Anterior cingulate cortex (tissue), 58 donors: ENCODE results near the gene PLAAT2.
"Not testable (repeated sequence)": the region's sequence is repeated elsewhere in the genome, so short reads cannot be mapped to it uniquely, and the experiment has no call there.

Experiments
- DNase-seq, 58 donors: peaks; one replicate each; lab custom pipeline; 2025; lab: John Stamatoyannopoulos, UW

PLAAT2 gene

GRCh38 chr11:63563201-63564055, at the start of gene PLAAT2:
PLAAT2 (minus strand) TSS chr11:63563379; CDS start chr11:63563324, 55 bp downstream.
- no peak for DNase-seq

GRCh38 chr11:63612181-63612580, 49.0 kb upstream of the PLAAT2 start:
- no peak for DNase-seq

- no peak for DNase-seq
These were observed 48.2 kb upstream of the PLAAT2 start for GRCh38 chr11:63611395-63611747.

- DNase-seq: peak in 18 of 58 donors; percentile 9 to 70 (median 30)
These were observed 47.6 kb upstream of the PLAAT2 start for GRCh38 chr11:63610604-63611394.

GRCh38 chr11:63609971-63610580, 46.9 kb upstream of the PLAAT2 start:
- DNase-seq: peak in 1 of 58 donors; percentile 40

GRCh38 chr11:63609536-63609935, 46.4 kb upstream of the PLAAT2 start:
- DNase-seq: peak in 25 of 58 donors; percentile 10 to 66 (median 35)

- DNase-seq: no peak
These were observed 45.5 kb upstream of the PLAAT2 start for GRCh38 chr11:63608353-63609345.

- peak in 44 of 58 donors; percentile 14 to 91 (median 62) for DNase-seq
These were observed 40.0 kb upstream of the PLAAT2 start for GRCh38 chr11:63603180-63603518.

GRCh38 chr11:63602290-63603179, 39.4 kb upstream of the PLAAT2 start:
- DNase-seq: not testable (repeated sequence)

- DNase-seq: peak in 15 of 58 donors; percentile 6 to 66 (median 37)
These were observed 36.3 kb upstream of the PLAAT2 start for GRCh38 chr11:63599211-63600122.

- DNase-seq: no peak
These were observed 35.4 kb upstream of the PLAAT2 start for GRCh38 chr11:63598556-63598955.

- peak in 5 of 58 donors; percentile 20 to 62 (median 32) for DNase-seq
These were observed 32.1 kb upstream of the PLAAT2 start for GRCh38 chr11:63595296-63595695.

GRCh38 chr11:63592975-63593395, 29.8 kb upstream of the PLAAT2 start:
- peak in 20 of 58 donors; percentile 11 to 60 (median 32) for DNase-seq

- no peak for DNase-seq
These were observed 27.0 kb upstream of the PLAAT2 start for GRCh38 chr11:63590024-63590788.

- peak in 1 of 58 donors; percentile 25 for DNase-seq
These were observed 25.8 kb upstream of the PLAAT2 start for GRCh38 chr11:63589000-63589399.

- DNase-seq: no peak
These were observed 23.4 kb upstream of the PLAAT2 start for GRCh38 chr11:63586451-63587166.
